Panc1 (cell line): ENCODE measurements around the gene C10orf88. TPM values are rescaled to one million over a fixed set of nuclear protein-coding genes. Genes with fewer than 3 reads are reported as not detected.

Experiments
- ATAC-seq: fragments of 200-7000 bp; cut with Tn5 transposase; 2 replicates; pipeline ENCODE4 v1.9.1; 2020; ENCODE audit warnings: mild to moderate bottlenecking, moderate library complexity
- BruUV-seq: library from RNA; stranded (reverse); fragments of 400-500 nt; replicated peaks from 2 replicates; lab custom pipeline; 2021; lab: Mats Ljungman, UMichigan
- CTCF ChIA-PET: fragments of 300-600 bp; sonication (Branson Sonifier 250); formaldehyde crosslinking; loops from one replicate; lab custom pipeline; 2022; ENCODE audit warnings: antibody characterized with exemption; lab: Charles Lee
- POLR2A ChIA-PET: fragments of 300-600 bp; sonication (Branson Sonifier 250); formaldehyde crosslinking; loops from one replicate; lab custom pipeline; 2022; ENCODE audit warnings: antibody characterized with exemption; lab: Charles Lee
- DNase-seq: peaks from one replicate; pipeline ENCODE4 v3.0.0-alpha.2; 2010; ENCODE audit warnings: low read depth, low spot score
- H3K27ac ChIP-seq: 2 replicates; pipeline ENCODE4 v1.5.1; 2011; ENCODE audit warnings: mild to moderate bottlenecking, low read length, inconsistent platforms
- H3K27me3 ChIP-seq: fragments of 200-500 bp; sonication (Bioruptor generic); 2 replicates; pipeline ENCODE4 v1.6.0; 2014; ENCODE audit warnings: low read length, inconsistent platforms; ENCODE audit not compliant: control insufficient read depth, insufficient read depth
- H3K36me3 ChIP-seq: fragments of 200-500 bp; sonication (Bioruptor generic); 2 replicates; pipeline ENCODE4 v1.5.1; 2014; ENCODE audit warnings: inconsistent platforms, mild to moderate bottlenecking, low read length, moderate library complexity; ENCODE audit not compliant: control insufficient read depth, insufficient read depth
- H3K4me1 ChIP-seq: 2 replicates; pipeline ENCODE4 v1.5.1; 2011; ENCODE audit warnings: inconsistent platforms, mild to moderate bottlenecking, low read length, moderate library complexity; ENCODE audit not compliant: control insufficient read depth, insufficient read depth
- H3K4me3 ChIP-seq, 2 experiments: 2 replicates each; pipeline ENCODE4 v1.5.1; 2011 to 2012; ENCODE audit warnings: low read depth in 2 of 2, low read length in 2 of 2, mild to moderate bottlenecking in 2 of 2, inconsistent platforms in 1 of 2, moderate library complexity in 1 of 2
- H3K9me3 ChIP-seq: fragments of 200-500 bp; sonication (Bioruptor generic); 2 replicates; pipeline ENCODE4 v1.5.1; 2014; ENCODE audit warnings: low read depth, mild to moderate bottlenecking, inconsistent platforms, low read length, moderate library complexity; ENCODE audit not compliant: control insufficient read depth, insufficient read depth
- POLR2AphosphoS5 ChIP-seq: IDR thresholded peaks from 2 replicates; pipeline ENCODE4 v1.6.1; 2012; ENCODE audit warnings: mild to moderate bottlenecking, low read depth, low read length, moderate library complexity
- SIN3A ChIP-seq: IDR thresholded peaks from 2 replicates; pipeline ENCODE4 v1.6.1; 2012; ENCODE audit warnings: low read depth, mild to moderate bottlenecking, low read length, moderate library complexity, borderline replicate concordance; ENCODE audit not compliant: insufficient read depth
- TCF7L2 ChIP-seq: IDR thresholded peaks from 2 replicates; pipeline ENCODE4 v1.6.1; 2011; ENCODE audit warnings: mild to moderate bottlenecking, low read depth, low read length, inconsistent platforms
- in situ Hi-C: cut with HindIII; loops from 2 replicates; pipeline ENCODE4 v1.10.0; 2016; ENCODE audit warnings: low sequenced_read_pairs, low pct_unique_long_range_greater_than_20kb
- intact Hi-C: fragments of 100-400 bp; cut with micrococcal nuclease; formaldehyde crosslinking; loops from one replicate; pipeline ENCODE4 v1.10.0; 2022; ENCODE audit not compliant: unreplicated experiment
- total RNA-seq: library from RNA; stranded (reverse); gene quantifications from one replicate; pipeline ENCODE4 v1.2.1, GENCODE V29; 2021; ENCODE audit not compliant: unreplicated experiment
- TF ChIP-seq, protein P1 (sequence below): fragments of 450-650 bp; IDR thresholded peaks from 2 replicates; pipeline ENCODE4 v1.5.1; 2017; ENCODE audit warnings: mild to moderate bottlenecking
- TF ChIP-seq, protein P2 (sequence below), 2 experiments: IDR thresholded peaks; 2 replicates each; pipeline ENCODE4 v1.6.1; 2011 to 2012; ENCODE audit warnings: low read depth in 2 of 2, control low read depth in 1 of 2, low read length in 1 of 2, mild to moderate bottlenecking in 1 of 2, moderate library complexity in 1 of 2; ENCODE audit not compliant: insufficient read depth in 1 of 2

Gene C10orf88
- total RNA-seq, 1 experiment from 2014 or later: 21.7 TPM

DNA sequence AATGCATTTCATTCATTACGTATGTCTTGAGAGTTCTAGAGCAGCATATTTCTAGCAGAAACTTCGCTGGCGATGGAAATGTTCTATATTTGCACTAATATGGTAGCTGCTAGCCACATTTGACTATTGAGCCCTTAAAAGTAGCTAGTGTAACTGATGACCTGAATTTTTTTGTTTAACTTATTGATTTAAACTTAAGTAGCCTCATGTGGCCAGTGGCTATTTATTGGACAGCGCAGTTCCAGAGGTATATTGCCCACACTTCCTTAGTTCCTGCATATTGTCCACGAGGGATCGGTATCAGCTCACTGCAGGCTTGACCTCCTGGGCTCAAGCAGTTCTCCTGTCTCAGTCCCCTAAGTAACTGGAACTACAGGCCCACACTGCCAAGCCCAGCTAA, 29.9 kb upstream of the C10orf88 start:
- Histone ChIP-seq H3K4me3 (no peak overlapping the region), H3K27ac (no peak overlapping the region), H3K27me3 (no peaks in the 10 kb centered on the region), H3K36me3 (no peaks in the 10 kb centered on the region; the same call in 1 of the 2 replicates), H3K9me3 (no peaks in the 10 kb centered on the region), H3K4me1 (peaks cover 9% of the 10 kb centered on the region)
- CTCF ChIA-PET: no interaction called here
- ATAC-seq (no peak), DNase-seq (no peak)
- TF ChIP-seq, protein P1, sequence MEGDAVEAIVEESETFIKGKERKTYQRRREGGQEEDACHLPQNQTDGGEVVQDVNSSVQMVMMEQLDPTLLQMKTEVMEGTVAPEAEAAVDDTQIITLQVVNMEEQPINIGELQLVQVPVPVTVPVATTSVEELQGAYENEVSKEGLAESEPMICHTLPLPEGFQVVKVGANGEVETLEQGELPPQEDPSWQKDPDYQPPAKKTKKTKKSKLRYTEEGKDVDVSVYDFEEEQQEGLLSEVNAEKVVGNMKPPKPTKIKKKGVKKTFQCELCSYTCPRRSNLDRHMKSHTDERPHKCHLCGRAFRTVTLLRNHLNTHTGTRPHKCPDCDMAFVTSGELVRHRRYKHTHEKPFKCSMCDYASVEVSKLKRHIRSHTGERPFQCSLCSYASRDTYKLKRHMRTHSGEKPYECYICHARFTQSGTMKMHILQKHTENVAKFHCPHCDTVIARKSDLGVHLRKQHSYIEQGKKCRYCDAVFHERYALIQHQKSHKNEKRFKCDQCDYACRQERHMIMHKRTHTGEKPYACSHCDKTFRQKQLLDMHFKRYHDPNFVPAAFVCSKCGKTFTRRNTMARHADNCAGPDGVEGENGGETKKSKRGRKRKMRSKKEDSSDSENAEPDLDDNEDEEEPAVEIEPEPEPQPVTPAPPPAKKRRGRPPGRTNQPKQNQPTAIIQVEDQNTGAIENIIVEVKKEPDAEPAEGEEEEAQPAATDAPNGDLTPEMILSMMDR: no peak
- TF ChIP-seq POLR2AphosphoS5 (no peak), SIN3A (no peak), TCF7L2 (no peak)
- in situ Hi-C loops: no loop called here
- POLR2A ChIA-PET: no interaction called here
- no TSS peak for BruUV-seq
- intact Hi-C loops: no loop called here

DNA sequence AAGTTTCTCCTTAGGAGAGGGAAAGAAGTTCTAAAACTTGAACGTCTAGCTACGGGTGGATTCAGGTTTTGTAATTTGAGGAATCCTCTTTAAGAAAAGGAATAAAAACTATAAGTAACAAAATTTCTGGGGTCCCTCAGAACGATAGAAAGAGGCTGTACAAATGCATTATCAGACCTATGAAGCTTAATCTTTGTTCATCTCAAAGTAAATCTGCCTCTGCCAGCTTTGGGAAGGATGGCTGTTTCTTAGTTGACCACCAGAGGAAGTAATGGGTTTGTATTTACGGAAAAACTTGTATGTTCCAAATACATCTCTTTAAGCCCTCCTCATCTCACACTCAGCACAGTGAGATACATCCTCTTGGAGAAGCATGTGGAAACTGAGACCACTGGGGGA, 27.0 kb upstream of the C10orf88 start:
- Histone ChIP-seq H3K27ac (peak overlapping the region; percentile 91), H3K4me1 (peaks cover 9% of the 10 kb centered on the region), H3K9me3 (no peaks in the 10 kb centered on the region), H3K36me3 (no peaks in the 10 kb centered on the region; the same call in 1 of the 2 replicates), H3K27me3 (no peaks in the 10 kb centered on the region), H3K4me3 (peak overlapping the region; percentile 67 to 94)
- POLR2A ChIA-PET: interaction anchor here (0.6 kb wide), 1 partner anchor 42 kb away, joined by 3 read pairs; no protein-coding TSS in a partner anchor
- intact Hi-C loops: no loop called here
- peak; percentile 25; the same call in 1 of the 2 replicates for ATAC-seq
- CTCF ChIA-PET: interaction anchor here (1.4 kb wide), 1 partner anchor 29 kb away, joined by 4 read pairs; no protein-coding TSS in a partner anchor
- peak; percentile 18 for DNase-seq
- TSS peak; percentile 80 for BruUV-seq
- in situ Hi-C loops: no loop called here
- TF ChIP-seq, protein P1: peak; percentile 56; the same call in 1 of the 2 replicates
- no peak for TF ChIP-seq TCF7L2

DNA sequence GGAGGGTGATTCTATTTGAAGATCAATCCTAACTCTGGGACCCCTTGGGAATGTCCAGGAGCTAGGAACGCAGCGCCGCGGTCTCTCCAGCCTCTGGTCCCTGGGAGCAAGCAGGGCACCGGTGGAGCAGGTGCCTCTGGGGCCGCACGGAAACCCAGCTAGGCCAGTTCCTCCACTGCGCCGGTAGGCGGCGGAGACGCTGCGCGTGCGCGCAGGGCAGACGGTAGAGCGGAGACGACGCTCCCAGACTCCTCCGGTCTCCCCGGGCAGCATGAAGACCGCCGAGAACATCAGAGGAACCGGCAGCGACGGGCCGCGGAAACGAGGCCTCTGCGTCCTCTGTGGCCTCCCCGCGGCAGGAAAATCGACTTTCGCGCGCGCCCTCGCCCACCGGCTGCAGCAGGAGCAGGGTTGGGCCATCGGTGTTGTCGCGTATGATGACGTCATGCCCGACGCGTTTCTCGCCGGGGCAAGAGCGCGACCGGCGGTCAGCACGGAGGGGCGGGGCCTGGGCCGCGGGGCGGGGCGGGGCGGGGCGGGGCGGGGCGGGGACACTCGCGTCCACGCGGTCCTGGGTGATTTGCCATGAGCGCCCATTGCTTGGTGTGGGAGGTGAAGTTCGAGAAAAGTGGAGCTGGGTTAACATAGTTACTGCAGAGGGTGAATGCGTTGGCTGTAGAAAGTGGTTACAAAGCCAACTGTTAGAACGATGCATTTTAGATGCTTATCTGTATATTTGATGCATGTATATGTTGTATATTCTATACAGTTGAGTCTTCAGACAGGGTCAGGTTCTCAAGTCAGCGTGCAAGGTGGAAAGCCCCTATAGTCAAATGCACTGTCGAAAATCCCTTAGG, 26.4 kb upstream of the C10orf88 start, which contains the start of gene PSTK:
Gene PSTK (plus strand): TSS at position 193 of the 857 bp plus-strand sequence. CDS start 79 bp downstream, at position 272.
- BruUV-seq: TSS peak; percentile 89
- no peaks in the 10 kb centered on the region for H3K9me3 ChIP-seq
- DNase-seq (peak; percentile 86), ATAC-seq (peak; percentile 98)
- in situ Hi-C loops (no loop called here), intact Hi-C loops (no loop called here)
- CTCF ChIA-PET: interaction anchor here (1.4 kb wide), 1 partner anchor 30 kb away, joined by 4 read pairs; no protein-coding TSS in a partner anchor
- peaks cover 9% of the 10 kb centered on the region for H3K4me1 ChIP-seq
- POLR2A ChIA-PET: interaction anchor here (0.7 kb wide), 1 partner anchor 512 kb away, joined by 4 read pairs; no protein-coding TSS in a partner anchor
- no peaks in the 10 kb centered on the region; the same call in 1 of the 2 replicates for H3K36me3 ChIP-seq
- peak within 1 kb of the TSS; percentile 91 for H3K27ac ChIP-seq
- TF ChIP-seq SIN3A (peak; percentile 82; the same call in 1 of the 2 replicates), POLR2AphosphoS5 (peak; percentile 85), TCF7L2 (peak; percentile 69)
- TF ChIP-seq, protein P1: peak; percentile 96
- TF ChIP-seq, protein P2, sequence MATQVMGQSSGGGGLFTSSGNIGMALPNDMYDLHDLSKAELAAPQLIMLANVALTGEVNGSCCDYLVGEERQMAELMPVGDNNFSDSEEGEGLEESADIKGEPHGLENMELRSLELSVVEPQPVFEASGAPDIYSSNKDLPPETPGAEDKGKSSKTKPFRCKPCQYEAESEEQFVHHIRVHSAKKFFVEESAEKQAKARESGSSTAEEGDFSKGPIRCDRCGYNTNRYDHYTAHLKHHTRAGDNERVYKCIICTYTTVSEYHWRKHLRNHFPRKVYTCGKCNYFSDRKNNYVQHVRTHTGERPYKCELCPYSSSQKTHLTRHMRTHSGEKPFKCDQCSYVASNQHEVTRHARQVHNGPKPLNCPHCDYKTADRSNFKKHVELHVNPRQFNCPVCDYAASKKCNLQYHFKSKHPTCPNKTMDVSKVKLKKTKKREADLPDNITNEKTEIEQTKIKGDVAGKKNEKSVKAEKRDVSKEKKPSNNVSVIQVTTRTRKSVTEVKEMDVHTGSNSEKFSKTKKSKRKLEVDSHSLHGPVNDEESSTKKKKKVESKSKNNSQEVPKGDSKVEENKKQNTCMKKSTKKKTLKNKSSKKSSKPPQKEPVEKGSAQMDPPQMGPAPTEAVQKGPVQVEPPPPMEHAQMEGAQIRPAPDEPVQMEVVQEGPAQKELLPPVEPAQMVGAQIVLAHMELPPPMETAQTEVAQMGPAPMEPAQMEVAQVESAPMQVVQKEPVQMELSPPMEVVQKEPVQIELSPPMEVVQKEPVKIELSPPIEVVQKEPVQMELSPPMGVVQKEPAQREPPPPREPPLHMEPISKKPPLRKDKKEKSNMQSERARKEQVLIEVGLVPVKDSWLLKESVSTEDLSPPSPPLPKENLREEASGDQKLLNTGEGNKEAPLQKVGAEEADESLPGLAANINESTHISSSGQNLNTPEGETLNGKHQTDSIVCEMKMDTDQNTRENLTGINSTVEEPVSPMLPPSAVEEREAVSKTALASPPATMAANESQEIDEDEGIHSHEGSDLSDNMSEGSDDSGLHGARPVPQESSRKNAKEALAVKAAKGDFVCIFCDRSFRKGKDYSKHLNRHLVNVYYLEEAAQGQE (IDR thresholded peaks at IDR 0.05; ENCODE audit: insufficient read depth in 1 of 2, low read depth in 2 of 2, low read length in 1 of 2): peak in 1 of 2 experiments; percentile 38; a peak in 1 of 4 replicates
- H3K27me3 ChIP-seq: no peaks in the 10 kb centered on the region
- H3K4me3 ChIP-seq: peak within 1 kb of the TSS; percentile 67 to 94
